Panc1 (cell line): Measurements from ENCODE around the gene PLCG1. TPM values are rescaled to one million over a fixed set of nuclear protein-coding genes. Genes with fewer than 3 reads are reported as not detected.

Experiments
- ATAC-seq: fragments of 200-7000 bp; cut with Tn5 transposase; 2 replicates; pipeline ENCODE4 v1.9.1; 2020; ENCODE audit warnings: mild to moderate bottlenecking, moderate library complexity
- BruUV-seq: library from RNA; stranded (reverse); fragments of 400-500 nt; replicated peaks from 2 replicates; lab custom pipeline; 2021; lab: Mats Ljungman, UMichigan
- CTCF ChIA-PET: fragments of 300-600 bp; sonication (Branson Sonifier 250); formaldehyde crosslinking; loops from one replicate; lab custom pipeline; 2022; ENCODE audit warnings: antibody characterized with exemption; lab: Charles Lee
- POLR2A ChIA-PET: fragments of 300-600 bp; sonication (Branson Sonifier 250); formaldehyde crosslinking; loops from one replicate; lab custom pipeline; 2022; ENCODE audit warnings: antibody characterized with exemption; lab: Charles Lee
- DNase-seq: peaks from one replicate; pipeline ENCODE4 v3.0.0-alpha.2; 2010; ENCODE audit warnings: low read depth, low spot score
- H3K27ac ChIP-seq: 2 replicates; pipeline ENCODE4 v1.5.1; 2011; ENCODE audit warnings: mild to moderate bottlenecking, low read length, inconsistent platforms
- H3K27me3 ChIP-seq: fragments of 200-500 bp; sonication (Bioruptor generic); 2 replicates; pipeline ENCODE4 v1.6.0; 2014; ENCODE audit warnings: low read length, inconsistent platforms; ENCODE audit not compliant: control insufficient read depth, insufficient read depth
- H3K36me3 ChIP-seq: fragments of 200-500 bp; sonication (Bioruptor generic); 2 replicates; pipeline ENCODE4 v1.5.1; 2014; ENCODE audit warnings: inconsistent platforms, mild to moderate bottlenecking, low read length, moderate library complexity; ENCODE audit not compliant: control insufficient read depth, insufficient read depth
- H3K4me1 ChIP-seq: 2 replicates; pipeline ENCODE4 v1.5.1; 2011; ENCODE audit warnings: inconsistent platforms, mild to moderate bottlenecking, low read length, moderate library complexity; ENCODE audit not compliant: control insufficient read depth, insufficient read depth
- H3K4me3 ChIP-seq, 2 experiments: 2 replicates each; pipeline ENCODE4 v1.5.1; 2011 to 2012; ENCODE audit warnings: low read depth in 2 of 2, low read length in 2 of 2, mild to moderate bottlenecking in 2 of 2, inconsistent platforms in 1 of 2, moderate library complexity in 1 of 2
- H3K9me3 ChIP-seq: fragments of 200-500 bp; sonication (Bioruptor generic); 2 replicates; pipeline ENCODE4 v1.5.1; 2014; ENCODE audit warnings: low read depth, mild to moderate bottlenecking, inconsistent platforms, low read length, moderate library complexity; ENCODE audit not compliant: control insufficient read depth, insufficient read depth
- CTCF ChIP-seq: fragments of 450-650 bp; IDR thresholded peaks from 2 replicates; pipeline ENCODE4 v1.5.1; 2017; ENCODE audit warnings: mild to moderate bottlenecking
- POLR2AphosphoS5 ChIP-seq: IDR thresholded peaks from 2 replicates; pipeline ENCODE4 v1.6.1; 2012; ENCODE audit warnings: mild to moderate bottlenecking, low read depth, low read length, moderate library complexity
- SIN3A ChIP-seq: IDR thresholded peaks from 2 replicates; pipeline ENCODE4 v1.6.1; 2012; ENCODE audit warnings: low read depth, mild to moderate bottlenecking, low read length, moderate library complexity, borderline replicate concordance; ENCODE audit not compliant: insufficient read depth
- TCF7L2 ChIP-seq: IDR thresholded peaks from 2 replicates; pipeline ENCODE4 v1.6.1; 2011; ENCODE audit warnings: mild to moderate bottlenecking, low read depth, low read length, inconsistent platforms
- in situ Hi-C: cut with HindIII; loops from 2 replicates; pipeline ENCODE4 v1.10.0; 2016; ENCODE audit warnings: low sequenced_read_pairs, low pct_unique_long_range_greater_than_20kb
- intact Hi-C: fragments of 100-400 bp; cut with micrococcal nuclease; formaldehyde crosslinking; loops from one replicate; pipeline ENCODE4 v1.10.0; 2022; ENCODE audit not compliant: unreplicated experiment
- total RNA-seq: library from RNA; stranded (reverse); gene quantifications from one replicate; pipeline ENCODE4 v1.2.1, GENCODE V29; 2021; ENCODE audit not compliant: unreplicated experiment
- TF ChIP-seq, protein P1 (sequence below), 2 experiments: IDR thresholded peaks; 2 replicates each; pipeline ENCODE4 v1.6.1; 2011 to 2012; ENCODE audit warnings: low read depth in 2 of 2, control low read depth in 1 of 2, low read length in 1 of 2, mild to moderate bottlenecking in 1 of 2, moderate library complexity in 1 of 2; ENCODE audit not compliant: insufficient read depth in 1 of 2

Gene PLCG1
- total RNA-seq, 1 experiment from 2014 or later, result 159 TPM

- in situ Hi-C loops (no loop called here), intact Hi-C loops (no loop called here)
- DNase-seq, result no peak
- peaks cover 9% of the 10 kb centered on the region for H3K4me1 ChIP-seq
- H3K27me3 ChIP-seq, result no peaks in the 10 kb centered on the region
- no peak overlapping the region for H3K4me3 ChIP-seq
- TF ChIP-seq, protein P1, sequence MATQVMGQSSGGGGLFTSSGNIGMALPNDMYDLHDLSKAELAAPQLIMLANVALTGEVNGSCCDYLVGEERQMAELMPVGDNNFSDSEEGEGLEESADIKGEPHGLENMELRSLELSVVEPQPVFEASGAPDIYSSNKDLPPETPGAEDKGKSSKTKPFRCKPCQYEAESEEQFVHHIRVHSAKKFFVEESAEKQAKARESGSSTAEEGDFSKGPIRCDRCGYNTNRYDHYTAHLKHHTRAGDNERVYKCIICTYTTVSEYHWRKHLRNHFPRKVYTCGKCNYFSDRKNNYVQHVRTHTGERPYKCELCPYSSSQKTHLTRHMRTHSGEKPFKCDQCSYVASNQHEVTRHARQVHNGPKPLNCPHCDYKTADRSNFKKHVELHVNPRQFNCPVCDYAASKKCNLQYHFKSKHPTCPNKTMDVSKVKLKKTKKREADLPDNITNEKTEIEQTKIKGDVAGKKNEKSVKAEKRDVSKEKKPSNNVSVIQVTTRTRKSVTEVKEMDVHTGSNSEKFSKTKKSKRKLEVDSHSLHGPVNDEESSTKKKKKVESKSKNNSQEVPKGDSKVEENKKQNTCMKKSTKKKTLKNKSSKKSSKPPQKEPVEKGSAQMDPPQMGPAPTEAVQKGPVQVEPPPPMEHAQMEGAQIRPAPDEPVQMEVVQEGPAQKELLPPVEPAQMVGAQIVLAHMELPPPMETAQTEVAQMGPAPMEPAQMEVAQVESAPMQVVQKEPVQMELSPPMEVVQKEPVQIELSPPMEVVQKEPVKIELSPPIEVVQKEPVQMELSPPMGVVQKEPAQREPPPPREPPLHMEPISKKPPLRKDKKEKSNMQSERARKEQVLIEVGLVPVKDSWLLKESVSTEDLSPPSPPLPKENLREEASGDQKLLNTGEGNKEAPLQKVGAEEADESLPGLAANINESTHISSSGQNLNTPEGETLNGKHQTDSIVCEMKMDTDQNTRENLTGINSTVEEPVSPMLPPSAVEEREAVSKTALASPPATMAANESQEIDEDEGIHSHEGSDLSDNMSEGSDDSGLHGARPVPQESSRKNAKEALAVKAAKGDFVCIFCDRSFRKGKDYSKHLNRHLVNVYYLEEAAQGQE (IDR thresholded peaks at IDR 0.05; ENCODE audit: insufficient read depth in 1 of 2, low read depth in 2 of 2, low read length in 1 of 2), result no peak
- TF ChIP-seq CTCF, result no peak
- POLR2A ChIA-PET, result no interaction called here
- no TSS peak for BruUV-seq
- no peak for ATAC-seq
- H3K36me3 ChIP-seq, result no peaks in the 10 kb centered on the region
- H3K27ac ChIP-seq, result no peak overlapping the region
- CTCF ChIA-PET, result no interaction called here
- H3K9me3 ChIP-seq, result no peaks in the 10 kb centered on the region
These were observed 3.9 kb downstream of the PLCG1 start for GRCh38 chr20:41141153-41141815.

- Histone ChIP-seq H3K4me1 (peaks cover 8% of the 10 kb centered on the region), H3K27me3 (no peaks in the 10 kb centered on the region), H3K9me3 (no peaks in the 10 kb centered on the region), H3K4me3 (no peak overlapping the region), H3K27ac (no peak overlapping the region), H3K36me3 (no peaks in the 10 kb centered on the region)
- ChIA-PET POLR2A (interaction anchor here (0.6 kb wide), 1 partner anchor 11 kb away, joined by 4 read pairs; no protein-coding TSS in a partner anchor), CTCF (no interaction called here)
- DNase-seq (no peak), ATAC-seq (no peak)
- TF ChIP-seq POLR2AphosphoS5 (no peak), SIN3A (no peak), TCF7L2 (no peak), CTCF (no peak)
- TF ChIP-seq, protein P1 (IDR thresholded peaks at IDR 0.05; ENCODE audit: insufficient read depth in 1 of 2, low read depth in 2 of 2, low read length in 1 of 2), result no peak
- intact Hi-C loops, result no loop called here
- in situ Hi-C loops, result no loop called here
- no TSS peak for BruUV-seq
These were observed 4.9 kb downstream of the PLCG1 start for GRCh38 chr20:41142245-41142644.
